Stimulated activated CD8-positive, alpha-beta memory T cell treated with anti-CD3 and anti-CD28 coated beads, Interleukin-15, amount 100 ng/mL, for 4 hours (primary cell): ENCODE measurements around the gene AFG1L.
"Not testable (repeated sequence)": the region's sequence is repeated elsewhere in the genome, so short reads cannot be mapped to it uniquely, and the experiment has no call there.

Source experiments
- DNase-seq, 2 donors: peaks; one replicate each; pipeline ENCODE4 v3.0.0-alpha.2; 2020; ENCODE audit warnings: low read depth in 2 of 2

The AFG1L gene

DNA sequence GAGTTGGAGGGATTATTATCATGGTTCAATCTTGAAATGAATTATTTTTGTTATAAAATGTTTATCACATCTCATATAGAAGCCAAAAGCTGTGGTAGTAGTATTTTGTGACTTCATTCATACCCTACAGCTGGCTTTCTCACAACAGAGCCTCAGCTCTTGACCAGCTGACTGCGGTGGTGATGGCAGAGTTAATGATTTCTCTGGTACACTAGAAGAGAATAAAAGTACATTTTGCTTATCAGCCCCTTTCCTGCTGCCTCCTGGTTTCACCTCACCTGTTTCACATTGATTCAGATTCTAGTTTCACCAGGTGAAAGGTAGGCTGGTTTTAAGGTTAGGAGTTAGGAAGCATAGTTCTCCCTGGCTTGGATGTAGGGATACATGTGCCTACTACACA is 55.7 kb downstream of the AFG1L start:
- DNase-seq = no peak

DNA sequence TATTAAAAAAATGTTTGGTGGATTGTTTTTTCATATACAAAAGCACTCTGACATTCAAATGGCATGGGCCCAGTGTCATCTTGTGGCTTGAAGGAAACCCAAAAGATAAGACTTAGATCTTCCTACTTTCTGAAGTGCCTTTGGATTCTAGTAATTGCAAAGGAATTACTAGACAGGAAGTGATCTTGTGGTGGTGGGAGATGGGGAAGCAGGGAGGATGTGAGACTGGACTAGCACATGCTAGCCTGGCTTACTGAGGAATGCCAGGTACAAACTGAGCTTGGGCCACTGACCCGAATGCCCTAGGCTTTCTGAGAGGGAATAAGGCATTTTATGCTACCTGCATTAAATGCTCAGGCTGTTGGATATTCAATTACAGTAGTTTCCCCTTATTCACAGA is 59.0 kb downstream of the AFG1L start:
- no peak for DNase-seq

DNA sequence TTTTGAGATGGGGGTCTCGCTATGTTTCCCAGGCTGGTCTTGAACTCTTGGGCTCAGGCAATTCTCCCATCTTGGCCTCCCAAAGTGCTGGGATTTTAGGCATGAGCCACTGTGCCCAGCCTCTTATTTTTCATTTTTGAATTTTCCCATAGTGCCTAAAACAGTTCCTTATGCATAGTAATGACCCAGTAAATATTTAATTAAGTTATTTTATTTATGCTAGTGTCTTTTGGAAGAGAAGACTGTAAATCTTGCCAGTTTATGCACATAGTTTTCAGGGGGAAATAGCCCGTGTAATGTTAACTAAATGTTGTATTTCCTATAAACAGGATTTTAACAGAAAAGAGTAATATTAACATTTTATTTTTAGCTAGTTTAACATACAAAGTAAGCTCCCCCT is 60.3 kb downstream of the AFG1L start:
- DNase-seq = no peak

DNA sequence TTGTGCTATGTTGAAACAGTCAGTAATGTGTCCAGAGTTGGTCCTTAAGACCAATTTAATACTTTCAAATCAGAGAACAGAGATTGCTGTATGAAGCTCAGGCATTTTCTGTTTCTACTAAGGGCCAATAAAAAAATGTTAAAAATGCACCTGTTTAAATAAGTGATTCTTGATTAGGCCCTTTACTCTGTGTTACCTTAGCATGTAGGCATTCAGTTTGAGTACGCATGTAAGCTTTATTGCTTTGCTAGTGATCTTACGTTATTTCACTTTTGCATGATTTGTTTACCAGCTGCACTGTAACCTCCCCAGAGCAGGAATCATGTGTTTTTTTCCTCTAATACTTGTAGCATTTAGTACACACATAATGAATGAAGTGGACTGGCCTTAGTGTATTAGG is 61.0 kb downstream of the AFG1L start:
- DNase-seq = no peak

DNA sequence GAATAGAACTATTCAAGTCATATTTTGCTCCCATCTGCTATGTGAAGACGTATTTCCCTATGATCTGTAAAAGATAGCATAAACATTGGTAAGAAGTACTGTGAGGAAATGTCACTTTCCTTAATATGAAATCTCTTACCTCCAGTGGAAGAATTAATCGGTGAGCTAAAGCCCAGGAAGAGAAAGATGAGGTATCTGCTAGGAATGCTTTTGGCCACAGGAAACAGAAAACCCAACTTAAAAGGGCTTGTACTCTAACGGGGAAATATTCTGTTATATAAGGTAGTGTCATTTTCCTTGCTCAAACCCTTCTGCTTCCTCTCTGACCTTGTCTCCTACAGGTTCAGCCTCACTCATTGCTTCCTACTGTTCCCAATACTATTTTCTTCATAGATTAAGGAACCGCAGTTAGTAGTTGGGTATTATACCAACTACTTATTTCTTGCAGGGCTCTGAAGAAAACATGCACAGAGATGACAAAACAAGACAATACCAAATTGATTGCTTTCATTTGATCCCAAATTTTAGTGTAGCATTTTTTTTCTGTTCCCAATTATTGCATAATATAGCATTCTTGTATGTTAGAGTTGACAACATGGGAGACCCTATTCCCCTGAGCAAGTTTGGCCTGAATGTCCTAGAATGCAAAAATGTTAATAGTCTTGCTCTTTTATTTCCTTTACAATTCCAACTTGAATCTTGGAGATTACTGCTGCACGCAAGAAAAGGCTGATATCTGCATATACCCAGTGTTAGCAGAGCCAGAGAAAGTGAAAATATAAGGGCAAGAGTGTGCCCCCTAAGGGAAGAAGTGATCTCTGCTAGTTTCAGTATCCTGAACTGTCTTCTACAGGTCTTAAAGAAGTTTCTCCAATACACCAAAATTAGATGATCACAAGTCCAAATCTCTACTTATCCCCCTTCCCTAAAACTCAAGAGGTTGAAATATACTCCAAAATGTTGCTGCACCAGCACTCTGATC is 65.3 kb downstream of the AFG1L start:
- no peak for DNase-seq

DNA sequence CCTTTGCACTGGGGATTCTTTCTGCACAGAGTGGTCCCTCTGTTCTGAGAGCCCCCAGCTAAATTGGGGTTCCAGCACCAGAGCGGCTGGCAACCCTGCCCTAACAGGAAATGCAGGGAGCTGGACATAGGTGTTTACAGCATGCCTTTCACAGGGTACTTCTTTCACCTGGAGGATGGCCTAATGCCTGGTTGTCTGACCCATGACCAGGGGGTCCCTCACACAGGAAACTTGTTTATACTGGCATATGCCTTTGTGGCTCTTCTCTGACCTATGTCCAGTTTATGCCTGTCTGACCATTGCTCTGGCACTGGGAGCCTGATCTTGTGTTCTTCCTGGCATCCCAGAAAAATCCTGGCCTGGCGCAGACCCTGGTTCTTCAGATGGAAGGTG is 66.1 kb downstream of the AFG1L start:
- DNase-seq = no peak

DNA sequence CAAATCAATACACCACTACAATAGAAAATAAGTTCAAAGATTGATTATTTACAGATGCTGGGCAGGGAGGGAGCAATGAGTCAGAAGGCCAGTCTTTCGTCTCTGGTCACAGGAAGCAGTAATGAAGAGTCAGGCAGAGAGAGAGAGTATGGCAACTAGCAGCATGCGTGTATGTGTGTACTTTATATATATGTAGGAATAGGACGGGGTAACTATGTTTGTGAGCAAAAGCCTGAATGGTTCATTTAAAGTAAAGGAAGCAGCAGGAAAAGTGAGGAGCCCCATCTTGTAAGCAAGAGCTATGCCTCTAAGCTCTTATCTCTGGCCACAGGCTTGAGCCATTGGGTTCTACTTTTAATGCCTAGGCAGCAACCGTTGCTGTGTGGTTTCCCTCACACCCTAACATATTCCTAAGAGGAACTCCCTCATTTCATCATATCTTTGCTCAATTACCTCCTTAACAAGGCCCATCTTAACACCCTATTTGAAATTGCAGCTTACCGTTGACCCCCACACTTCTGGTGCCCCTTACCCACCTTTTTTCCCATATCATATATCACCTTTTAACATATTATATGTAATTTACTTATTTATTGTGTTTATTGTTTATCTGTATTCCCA is 66.6 kb downstream of the AFG1L start:
- DNase-seq = no peak

DNA sequence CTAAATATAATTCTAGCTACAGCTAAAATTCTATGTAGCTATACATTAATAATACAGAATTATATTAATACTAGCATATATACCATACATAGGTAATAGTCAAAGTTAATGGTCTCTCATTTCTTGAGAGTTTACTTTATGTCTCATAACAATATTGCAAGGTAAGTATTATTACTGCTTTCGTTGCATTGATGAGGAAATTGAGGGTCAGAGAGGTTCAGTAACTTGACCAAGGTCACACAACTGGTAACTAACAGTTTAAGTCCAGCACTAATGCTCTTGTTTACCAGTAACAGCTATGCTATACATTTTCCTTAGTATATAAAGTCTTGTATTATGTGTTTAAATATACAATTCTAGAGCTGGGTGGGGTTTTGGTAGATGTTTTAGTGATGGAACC is 67.6 kb downstream of the AFG1L start:
- DNase-seq = no peak

DNA sequence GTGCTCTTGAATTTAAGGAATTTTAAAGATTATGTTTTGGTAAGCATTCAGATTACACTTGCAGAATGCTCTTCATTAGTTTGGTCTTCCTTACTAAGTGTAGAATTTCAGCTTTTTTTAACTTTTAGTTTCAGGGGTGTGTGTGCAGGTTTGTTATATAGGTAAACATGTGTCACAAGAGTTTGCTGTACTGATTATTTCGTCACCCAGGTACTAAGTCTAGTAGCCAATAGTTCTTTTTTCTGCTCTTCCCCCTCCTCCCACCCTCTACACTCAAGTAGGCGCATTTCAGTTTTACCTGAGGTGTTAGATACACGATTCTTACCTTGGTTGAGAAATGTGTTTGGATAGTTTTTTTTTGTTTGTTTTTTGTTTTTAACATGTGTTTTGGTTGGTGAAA is 68.3 kb downstream of the AFG1L start:
- no peak for DNase-seq

DNA sequence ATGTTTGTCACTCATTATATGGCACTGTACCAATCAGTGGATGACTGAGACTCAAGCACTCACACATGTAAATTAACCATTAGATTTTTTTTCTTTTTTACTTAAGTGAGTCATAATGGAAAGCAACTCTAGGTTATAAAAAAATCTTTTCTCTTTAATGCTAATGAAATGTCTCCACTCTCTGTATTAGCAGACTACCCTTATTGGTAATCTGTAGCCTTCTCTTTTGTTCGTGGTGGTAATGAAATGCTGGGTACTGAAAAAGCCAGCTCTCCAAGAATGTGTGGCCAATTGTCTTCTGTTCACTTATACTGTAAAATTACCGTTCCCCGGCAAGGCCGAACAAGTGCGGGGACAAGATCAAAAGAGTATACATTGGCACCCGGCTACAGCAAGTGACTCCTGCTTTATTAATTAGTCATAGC is 69.0 kb downstream of the AFG1L start:
- DNase-seq = no peak

DNA sequence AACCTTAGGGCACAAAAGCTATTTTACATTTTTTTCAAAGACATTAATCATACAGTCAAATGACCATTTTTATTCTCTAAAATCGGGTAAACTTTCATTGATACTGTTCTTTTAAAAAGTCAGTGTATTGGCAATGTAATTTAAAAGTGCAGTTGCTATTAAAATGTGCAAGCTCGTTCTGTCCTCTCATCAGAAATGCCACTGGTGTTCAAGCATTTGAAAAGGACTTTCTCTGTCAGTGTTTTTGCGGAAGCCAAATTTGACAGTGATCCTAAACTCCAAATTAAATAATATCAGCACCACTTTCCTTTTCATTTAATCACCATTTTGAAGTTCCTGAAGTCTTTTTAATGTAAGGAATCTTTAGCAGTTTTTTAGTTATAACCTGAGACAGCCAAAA is 69.6 kb downstream of the AFG1L start:
- no peak for DNase-seq

DNA sequence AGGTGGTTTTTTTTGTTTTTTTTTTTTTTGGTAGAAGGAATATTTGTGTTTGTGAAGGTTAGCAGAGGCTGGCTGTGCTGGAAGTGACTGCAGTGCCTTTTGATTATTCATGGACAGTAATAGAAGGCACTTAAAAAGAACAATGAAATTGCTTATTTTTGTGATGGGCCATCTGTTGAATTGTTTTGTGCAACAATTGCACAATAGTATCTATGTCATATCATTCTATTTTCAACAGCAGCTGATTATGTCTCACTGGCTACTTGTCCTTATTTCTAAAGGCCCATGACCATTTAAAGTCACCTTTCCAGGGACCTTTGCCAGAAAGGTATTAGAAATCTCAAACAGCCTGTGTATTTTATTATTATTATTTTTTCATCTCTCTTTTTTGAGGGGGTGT is 70.6 kb downstream of the AFG1L start:
- DNase-seq = no peak

DNA sequence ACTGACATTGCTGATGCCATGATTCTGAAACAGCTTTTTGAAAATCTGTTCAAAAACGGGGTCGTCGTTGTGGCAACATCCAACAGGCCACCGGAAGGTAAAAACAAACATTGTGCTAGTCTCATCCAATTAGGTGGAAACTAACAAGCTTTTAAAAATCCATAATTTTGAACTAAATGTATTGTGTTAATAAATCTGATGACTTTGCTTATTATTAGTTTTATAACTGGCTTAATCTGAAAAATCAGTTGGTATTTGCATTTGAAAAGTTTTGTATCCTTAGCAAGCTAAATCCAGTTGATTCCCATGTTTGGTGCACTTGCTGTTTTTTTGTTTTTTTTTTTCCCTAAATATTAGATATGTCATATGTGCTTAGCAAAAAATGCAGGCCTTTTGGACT is 71.4 kb downstream of the AFG1L start:
- DNase-seq = no peak

DNA sequence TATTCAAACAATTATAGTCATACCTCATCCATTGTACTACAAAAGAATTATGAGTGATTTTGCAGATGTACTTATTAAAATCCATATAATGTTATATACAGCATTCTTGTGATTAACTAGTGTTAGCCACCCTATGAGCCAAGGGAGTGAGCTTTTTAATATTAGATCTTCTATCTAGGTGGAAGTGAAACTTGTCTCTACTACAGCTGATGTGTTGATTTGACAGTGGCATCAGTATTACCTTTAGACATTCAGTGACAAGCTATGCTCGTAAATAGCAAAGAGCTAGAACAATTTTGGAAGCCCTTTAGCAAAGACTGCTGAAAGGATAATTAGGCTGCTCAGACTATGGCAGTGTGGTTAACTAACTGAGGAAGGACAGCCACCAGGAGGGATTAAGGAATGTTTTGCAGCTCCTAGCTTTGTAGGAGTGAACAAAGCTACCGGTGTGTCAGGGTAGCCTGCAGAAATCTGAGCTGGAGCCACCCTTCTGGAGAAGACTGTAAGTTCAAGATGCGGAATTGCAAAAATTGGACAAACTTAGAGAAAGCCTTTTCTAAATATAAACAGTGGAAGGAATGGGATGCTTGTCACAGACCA is 73.7 kb downstream of the AFG1L start:
- no peak for DNase-seq

DNA sequence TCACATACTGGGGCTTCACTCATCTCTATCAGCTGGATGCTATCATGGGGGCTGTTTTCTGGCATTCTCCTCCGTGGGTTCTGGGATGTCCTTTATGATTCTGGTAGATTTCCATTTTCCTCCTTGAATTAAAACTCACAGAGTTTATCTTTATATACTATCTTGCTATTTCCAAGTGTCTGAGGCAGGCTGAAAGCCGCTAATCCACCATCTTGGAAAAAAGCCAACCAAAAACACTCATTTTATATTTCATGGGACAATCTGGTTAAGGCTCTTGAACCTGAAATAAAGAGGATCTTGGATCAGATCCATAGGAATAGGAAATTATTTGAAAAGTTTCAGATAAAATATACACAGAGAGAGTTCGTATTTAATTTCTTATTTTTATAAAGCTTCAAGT is 86.0 kb downstream of the AFG1L start:
- DNase-seq = no peak

DNA sequence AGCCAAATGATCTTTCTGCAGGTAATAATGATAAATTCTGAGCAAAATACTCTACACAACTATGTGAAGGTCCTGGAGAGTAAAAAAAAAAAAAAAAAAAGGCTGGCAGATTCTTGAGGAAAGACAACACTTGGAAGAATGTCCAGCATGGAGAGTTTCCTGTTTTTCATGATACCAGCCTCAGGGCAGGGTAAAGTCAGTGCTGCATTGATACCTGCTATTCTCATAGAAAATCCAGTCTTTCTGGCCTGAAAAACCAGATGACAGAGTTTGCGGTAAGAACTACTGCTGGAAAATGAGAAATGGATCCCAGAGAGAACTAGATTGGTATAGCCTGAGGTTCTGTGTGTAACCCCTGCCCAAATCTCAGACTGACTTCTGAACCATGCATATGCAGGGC is 89.1 kb downstream of the AFG1L start:
- DNase-seq = no peak

DNA sequence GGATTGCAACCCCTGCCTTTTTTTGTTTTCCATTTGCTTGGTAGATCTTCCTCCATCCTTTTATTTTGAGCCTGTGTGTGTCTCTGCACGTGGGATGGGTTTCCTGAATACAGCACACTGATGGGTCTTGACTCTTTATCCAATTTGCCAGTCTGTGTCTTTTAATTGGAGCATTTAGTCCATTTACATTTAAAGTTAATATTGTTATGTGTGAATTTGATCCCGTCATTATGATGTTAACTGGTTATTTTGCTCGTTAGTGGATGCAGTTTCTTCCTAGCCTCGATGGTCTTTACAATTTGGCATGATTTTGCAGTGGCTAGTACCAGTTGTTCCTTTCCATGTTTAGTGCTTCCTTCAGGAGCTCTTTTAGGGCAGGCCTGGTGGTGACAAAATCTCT is 94.3 kb downstream of the AFG1L start:
- DNase-seq = not testable (repeated sequence)

DNA sequence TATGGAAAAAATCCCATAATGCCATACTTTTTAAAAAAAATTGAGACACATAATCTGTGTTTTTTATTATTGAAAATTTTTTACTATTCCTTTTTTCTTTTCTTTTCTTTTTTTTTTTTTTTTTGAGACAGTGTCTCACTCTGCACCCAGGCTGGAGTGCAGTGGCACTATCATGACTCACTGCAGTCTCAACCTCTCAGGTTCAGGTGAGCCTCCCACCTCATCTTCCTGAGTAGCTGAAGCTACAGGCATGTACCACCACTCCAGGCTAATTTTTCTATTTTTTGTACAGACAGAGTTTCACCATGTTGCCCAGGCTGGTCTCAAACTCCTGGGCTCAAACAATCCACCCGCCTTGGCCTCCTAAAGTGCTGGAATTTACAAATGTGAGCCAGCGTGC is 100.4 kb downstream of the AFG1L start:
- DNase-seq = no peak

DNA sequence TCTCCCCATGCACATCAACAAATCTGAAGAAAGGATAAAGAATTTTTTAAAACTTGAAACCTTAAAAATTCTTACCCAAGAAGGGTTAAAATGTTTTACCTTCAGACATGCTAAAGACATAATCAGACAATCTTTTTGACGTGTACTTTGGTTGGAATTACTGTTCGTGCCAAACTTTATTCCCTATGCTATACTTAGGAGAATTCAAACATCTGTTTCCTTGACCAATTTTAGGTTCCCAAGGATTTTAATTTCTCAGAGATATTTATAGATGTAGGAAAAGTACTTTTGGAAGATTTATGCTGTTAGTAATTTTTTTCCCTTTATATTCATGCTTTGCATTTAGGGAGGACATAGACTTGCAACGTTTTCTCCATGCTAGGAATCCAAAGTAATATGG is 108.4 kb downstream of the AFG1L start:
- DNase-seq = no peak

DNA sequence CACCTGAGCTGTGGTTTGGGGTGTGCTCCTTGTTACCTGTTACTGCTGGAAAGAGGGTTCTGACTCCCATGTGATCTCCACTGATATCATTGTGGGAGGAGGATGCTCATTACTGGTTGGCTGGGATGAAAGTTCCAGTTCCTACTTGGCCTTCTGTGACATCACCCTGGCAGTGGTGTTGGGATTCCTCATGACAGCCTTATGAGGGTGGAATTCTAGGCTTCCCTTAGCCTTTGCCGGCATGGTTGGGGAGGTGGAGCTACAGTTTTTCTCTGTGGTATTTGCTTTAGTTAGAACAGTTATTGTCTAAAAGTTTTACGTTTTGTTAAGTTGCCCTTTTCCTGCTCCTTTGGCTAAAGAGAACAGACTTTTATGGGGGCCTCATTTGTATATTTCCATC is 112.1 kb downstream of the AFG1L start:
- no peak for DNase-seq

DNA sequence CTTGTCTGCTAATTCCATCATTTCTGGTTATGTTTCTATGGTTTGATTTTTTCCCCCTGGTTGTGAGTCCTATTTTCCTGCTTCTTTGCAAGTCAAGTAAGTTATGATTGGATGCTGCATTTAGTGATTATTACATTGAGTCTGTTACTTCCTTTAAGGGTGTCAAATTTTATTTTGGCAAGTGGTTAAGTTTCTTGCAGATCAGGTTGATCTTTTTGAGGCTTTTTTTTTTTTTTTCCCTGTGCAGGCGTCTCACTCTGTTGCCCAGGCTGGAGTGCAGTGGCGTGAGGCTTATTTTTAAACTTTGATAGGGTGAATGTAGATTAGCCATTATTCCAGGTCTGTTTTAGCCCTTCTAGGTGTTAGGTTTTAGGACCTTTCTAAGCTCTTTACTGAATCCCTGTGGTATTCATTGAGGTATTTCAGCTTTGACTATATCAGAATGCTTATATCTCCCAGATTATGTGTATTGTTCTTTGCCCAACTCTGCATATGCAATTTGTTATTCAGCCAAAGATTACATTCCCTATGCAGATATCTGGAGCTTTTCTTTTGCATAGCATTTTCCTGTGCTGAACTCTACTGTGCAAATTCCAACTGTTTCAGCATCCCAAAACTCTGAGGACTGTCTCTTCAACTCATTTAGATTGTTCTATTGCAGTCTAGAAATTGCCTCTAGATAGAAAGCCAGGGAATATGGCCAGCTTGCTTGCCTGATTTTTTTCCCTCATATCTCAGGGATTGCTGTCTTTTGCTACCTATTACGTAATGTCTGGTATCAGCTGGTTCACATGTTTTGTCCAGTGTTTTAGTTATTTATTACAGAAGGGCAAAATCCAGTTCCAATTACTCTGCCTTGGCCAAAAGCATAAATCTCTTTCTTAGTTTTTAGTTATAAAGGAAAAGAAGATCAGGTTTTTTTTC is 113.3 kb downstream of the AFG1L start:
- DNase-seq = no peak

DNA sequence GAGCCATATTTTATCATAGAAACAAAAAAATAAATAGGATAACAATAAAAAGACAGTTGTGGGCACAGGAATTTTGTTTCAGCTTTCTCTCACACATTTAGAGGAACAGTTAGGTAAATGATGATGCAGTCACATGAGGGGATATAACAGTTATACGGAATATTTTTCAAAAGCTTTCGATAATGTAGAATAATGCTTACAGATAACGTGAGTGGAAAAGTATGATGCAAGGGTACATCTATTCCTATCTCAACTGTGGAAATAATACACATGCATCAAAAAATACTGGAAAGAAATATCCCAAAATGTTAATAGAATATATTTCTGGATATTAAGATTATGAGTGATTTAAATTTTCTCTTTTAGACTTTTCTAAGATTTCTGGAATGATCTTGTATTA is 114.0 kb downstream of the AFG1L start:
- no peak for DNase-seq
